Germinal center (tissue), 1 donor: ENCODE measurements around the gene TTC9B.
A peak's percentile ranks its signal among the peaks of the same experiment; 100 is the strongest.
"Not testable (repeated sequence)": the region's sequence is repeated elsewhere in the genome, so short reads cannot be mapped to it uniquely, and the experiment has no call there.

ENCODE experiments used
- DNase-seq: peaks from one replicate; pipeline ENCODE4 v3.0.0; 2012; ENCODE audit warnings: mixed read lengths, low spot score

Gene TTC9B

DNA sequence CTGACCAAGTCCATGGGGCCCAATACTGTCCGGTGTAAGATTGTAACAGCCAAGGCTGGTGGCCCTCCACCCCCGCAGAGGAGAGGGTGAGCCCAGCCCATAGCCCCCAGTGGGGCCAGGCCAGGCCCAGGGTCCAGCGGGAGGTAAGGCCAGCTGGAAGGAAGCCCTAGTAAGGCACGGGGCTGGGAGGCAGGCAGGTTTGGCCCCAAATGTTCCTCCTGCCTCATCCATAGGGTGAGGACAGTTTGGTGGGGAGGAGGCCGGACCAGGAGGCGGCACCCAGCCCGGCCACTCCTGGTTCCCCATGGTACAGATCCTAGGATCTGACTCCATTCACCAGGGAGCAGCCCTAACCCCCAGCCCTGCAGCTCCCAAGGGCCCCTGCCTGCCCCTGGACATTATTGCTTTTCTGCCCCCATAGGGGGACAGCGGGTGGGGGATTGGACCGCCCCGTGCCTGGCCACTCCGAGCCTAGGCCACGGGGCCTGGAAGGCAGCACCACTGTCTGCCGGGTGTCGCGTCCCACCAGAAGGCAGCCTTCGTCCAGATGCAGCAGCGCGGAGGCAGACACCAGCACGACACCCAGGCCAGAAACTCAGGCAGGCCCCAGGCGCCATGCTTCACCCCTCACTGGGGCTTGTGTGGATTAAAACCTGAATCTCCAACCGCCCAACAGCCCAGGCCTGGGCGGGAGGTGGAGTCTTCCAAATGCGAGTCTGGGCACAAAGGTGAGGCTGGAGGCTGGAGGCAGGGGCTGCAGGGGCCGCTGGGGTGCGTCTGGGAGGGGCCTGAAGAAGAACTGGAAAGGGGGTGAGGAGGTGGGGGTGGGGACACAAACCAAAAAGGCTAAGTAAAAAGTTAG lies 15.0 kb upstream of the TTC9B start:
- DNase-seq = no peak

DNA sequence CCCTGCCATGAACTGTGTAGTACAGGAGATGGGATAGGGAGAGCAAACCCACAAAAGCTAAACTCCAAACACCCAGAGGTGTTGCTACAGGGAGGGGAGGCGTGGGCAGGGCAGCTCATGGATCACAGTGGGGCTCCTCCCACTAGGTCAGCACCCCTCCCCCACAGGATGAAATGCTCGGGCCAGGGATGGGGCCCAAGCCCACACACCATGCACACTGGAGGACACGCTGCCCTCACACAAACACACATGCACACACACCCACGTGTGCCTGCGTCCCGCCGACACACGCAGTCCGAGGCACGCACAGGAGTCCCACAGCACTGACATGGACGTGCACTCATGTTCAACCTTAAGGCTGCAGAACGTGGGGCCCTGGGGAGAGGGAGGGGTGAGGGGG lies 14.3 kb upstream of the TTC9B start:
- DNase-seq = no peak

- DNase-seq = no peak
Observed at GRCh38 chr19:40231544-40232424, 13.6 kb upstream of the TTC9B start.

- DNase-seq = no peak
Observed at GRCh38 chr19:40231057-40231456, 12.9 kb upstream of the TTC9B start.

GRCh38 chr19:40229926-40230417 lies 11.8 kb upstream of the TTC9B start:
- no peak for DNase-seq

GRCh38 chr19:40229484-40229883 lies 11.3 kb upstream of the TTC9B start:
- DNase-seq = no peak

GRCh38 chr19:40228863-40229262 lies 10.7 kb upstream of the TTC9B start:
- DNase-seq = no peak

DNA sequence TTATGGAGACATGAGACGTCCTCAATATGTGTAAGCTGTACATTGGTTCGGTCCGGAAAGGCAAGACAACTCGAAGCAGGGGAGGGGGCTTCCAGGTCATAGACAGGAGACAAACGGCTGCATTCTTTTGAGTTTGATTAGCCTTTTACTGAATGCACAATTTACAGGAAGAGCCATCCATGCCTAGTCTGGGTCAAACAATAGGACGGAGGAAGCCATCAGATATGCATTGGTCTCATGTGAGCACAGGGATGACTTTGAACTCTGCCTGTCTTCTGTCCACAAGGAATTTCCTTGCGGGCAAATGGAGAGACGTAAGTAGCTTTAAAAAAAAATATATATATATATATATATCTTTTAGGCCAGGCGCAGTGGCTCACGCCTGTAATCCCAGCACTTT lies 10.2 kb upstream of the TTC9B start:
- DNase-seq = no peak

DNA sequence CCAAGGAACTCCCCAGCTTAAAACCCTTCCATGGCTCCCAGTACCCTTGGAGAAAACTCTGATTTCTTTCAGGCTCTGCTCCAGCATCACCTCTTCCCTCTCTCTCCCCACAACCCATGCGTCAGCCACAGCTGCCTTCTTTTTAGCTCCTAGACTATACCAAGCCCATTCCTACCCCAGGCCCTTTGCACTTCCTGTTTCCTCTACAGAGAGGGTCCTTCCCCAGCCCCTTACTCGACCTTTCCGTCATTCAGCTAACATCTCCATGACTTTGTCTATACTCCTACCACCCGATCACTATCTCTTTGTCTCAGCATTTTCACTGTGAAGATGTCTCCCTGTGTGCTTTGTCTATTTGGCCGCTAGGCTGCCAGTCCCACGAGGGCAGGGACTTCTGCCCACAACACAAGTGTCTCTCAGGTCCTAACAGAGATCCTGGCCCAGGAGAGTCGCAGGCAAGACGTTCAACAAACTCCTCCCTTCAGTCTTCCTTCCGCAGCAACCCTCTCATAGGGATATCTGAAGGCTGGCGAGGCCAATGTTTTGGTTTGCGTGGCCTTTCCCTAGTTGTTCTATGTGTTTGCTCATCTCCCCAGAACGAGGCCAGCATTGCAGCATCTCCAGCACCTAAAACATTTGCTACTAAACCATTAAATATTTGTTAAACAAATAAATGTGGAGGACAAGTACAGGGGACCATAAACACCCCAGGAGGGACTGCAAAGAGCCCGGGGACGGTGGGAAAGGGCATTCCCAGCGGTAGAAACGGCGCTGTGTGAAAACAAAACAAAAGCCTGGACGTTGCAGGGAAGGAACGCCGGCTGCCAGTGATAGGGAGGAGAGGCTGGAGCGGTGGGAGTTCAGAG lies 7.5 kb upstream of the TTC9B start:
- DNase-seq = no peak

DNA sequence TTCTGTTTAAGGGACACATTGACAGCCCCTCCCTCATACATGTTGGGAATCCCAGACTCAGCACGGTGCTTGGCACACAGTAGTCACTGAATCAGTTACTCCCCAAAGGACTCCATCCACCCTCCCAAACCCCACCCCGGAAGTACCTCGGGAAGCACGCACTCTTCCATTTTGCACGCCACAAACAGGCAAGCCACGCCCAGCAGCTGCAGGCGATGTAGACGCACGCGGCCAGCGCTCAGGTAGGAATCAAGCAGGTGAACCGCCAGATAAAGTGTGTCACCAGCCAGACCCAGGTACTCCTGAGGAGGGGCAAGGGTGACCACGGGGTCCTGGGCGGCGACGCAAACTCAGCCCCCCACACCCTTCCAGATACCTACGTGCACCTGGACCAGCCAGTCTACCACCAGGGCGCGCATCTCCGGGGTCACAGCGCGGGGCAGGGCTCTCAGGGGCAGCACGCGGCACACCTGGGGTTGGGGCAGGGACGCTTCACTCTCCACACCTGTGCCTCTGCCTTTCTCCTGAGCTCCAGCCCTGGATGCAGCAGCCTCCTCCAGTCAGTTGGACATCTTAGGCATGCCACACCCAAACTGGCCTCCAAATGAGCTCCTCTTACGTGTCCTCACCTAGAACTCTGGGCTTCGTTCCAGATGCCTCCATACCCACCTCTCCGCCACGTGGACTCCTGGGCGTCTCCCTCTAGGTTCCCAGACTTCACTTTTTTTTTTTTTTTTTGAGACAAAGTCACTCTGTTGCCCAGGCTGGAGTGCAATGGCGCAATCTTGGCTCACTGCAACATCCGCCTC lies 6.4 kb upstream of the TTC9B start:
- DNase-seq = no peak

GRCh38 chr19:40223135-40223822 lies 5.1 kb upstream of the TTC9B start:
- DNase-seq = no peak

DNA sequence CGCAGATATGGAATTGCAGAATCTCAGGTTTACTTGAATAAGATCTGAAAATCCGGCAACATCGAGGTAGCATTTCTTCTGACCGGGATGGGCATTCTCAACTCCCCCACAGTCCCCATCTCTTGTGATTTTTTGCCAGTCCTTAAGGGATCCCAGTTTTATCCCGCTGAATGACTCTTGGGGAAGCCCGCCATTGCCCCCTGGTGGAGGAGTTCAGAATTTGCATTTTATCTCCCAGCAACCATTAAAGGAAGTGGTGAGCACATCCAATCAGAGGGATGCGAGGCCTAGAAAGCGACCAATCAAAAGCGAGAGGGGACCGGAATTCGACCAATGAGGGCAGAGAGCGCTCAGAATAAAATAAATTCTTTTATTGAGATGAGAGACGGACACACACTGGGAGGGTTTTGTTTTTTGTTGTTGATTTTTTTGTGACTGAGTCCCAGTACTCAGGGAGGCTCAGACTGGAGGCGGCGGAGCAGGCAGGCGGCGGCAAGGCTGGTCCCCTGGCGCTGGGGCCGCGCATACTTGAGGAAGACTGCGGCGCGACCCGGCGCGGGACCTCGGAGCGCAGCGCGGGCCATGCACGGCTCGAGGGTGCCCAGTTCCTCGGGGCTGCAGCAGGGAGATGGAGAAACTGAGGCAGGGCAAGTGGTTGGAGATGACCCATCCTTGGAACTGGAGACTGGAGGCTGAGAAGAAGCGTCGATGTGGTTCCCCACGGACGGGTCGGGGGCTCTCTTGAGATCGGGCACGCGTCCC lies 3.9 kb upstream of the TTC9B start:
- peak; percentile 95 for DNase-seq

GRCh38 chr19:40220674-40221073 lies 2.5 kb upstream of the TTC9B start:
- no peak for DNase-seq

- DNase-seq = no peak
Observed at GRCh38 chr19:40219721-40220276, 1.6 kb upstream of the TTC9B start.

- not testable (repeated sequence) for DNase-seq
Observed at GRCh38 chr19:40219029-40219428, 845 bp upstream of the TTC9B start.

DNA sequence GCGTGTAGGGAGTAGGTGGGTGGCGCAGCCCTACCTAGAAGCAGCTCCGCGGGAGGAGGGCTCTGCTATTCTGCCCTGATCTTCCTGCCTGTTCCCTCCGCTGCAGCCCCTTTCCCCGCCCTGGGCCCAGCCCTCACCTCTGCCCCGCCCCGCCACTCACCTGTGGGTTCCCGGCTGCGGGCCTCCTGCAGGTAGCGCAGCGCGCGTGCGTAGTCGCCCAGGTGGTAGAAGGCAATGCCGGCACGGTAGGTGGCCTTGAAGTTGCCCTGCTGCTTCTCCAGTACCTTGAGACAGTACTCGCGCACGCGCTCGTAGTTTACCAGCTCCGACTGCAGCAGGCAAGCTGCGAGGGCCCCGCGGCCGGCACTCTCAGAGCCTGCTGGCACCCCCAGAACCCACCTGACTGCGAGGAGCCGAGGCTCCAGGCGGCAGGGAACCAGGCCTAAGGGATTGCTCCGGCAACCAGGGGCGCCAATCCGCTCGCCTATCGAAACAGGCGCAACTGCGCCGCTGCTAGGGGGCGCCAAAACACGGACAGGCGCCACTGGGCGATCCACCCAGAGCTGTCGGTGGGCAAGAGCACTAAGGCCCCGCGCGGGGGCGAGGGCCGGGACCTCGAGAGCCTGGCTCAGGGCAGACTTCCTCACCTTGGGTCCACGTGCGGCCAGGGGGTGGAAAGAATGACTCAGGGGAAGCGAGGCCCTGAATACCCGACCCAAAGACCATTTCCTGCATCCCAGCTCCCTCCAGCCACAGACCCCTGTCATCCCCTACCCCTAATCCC lies 965 bp downstream of the TTC9B start:
- peak; percentile 35 for DNase-seq

- DNase-seq = no peak
Observed at GRCh38 chr19:40216777-40217026, 1.5 kb downstream of the TTC9B start.

DNA sequence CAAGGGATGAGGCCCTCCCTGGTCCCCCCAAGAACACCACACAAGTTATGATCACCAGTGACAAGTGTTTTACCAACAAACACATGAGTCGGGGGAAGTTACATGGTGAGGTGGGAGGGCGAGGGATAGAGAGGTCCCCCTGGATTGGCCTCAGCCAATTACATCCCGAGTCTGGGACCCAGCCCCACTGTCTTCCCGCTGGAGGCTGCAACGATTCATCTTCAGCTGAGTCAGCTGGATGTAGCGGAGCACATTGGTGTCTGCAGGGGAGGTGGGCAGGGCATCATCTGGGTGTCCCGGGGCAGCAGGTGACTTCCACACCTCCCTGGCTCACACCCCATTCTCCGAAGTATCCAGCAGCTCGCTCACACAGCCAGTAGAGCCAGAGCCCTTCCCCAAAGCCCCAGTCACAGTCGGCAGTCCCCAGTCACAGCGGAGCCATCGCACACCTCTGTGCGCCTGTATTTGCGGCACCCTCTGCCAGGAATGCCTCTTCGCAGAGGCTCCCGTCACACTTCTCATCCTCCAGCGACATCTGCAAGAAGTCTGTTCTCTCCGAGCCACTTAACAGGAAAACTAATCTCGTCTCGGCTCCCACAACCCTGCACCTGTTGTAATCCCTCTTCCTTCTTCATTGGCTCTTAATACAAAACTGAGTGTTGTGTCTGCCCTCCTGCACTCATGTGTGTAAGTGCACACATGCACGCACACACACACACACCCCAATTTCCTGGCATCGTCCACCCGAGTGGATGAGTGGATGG lies 2.0 kb downstream of the TTC9B start:
- DNase-seq = no peak
